Activated CD4-positive, CD25-positive, alpha-beta regulatory T cell (primary cell): ENCODE results near the gene TCAF2.
"Not testable (repeated sequence)": the region's sequence is repeated elsewhere in the genome, so short reads cannot be mapped to it uniquely, and the experiment has no call there.

Source experiments
- DNase-seq, 4 experiments: peaks; one replicate each; lab custom pipeline; 2025; lab: John Stamatoyannopoulos, UW

Gene TCAF2

GRCh38 chr7:143620646-143621045 is at the start of gene TCAF2:
TSS of gene TCAF2 (plus strand) at chr7:143620974.
- not testable (repeated sequence) for DNase-seq

DNA sequence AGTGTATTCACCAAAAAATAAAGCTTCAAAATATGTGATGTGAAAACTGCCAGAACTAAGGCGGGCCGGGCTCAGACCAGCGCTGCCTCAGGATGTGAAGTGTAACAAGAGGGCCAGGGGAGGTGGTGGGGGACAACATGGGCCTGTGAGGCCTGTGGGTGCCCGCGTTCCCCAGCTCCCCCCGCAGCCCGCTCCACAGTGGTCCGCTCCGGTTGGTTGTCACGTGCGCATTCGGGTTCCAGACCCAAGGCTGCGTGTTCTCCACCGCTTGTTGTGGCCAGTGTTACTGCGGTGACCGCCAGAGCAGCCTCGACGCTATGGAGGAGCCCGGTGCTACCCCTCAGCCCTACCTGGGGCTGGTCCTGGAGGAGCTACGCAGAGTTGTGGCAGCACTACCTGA is 49.3 kb upstream of the TCAF2 start, which contains the start of gene CTAGE15:
Gene CTAGE15, plus strand, starts transcription at position 301 of the 400 bp plus-strand sequence. Its CDS starts 17 bp downstream, at position 318.
- DNase-seq = not testable (repeated sequence)

GRCh38 chr7:143588183-143588582 is 32.6 kb upstream of the TCAF2 start:
- DNase-seq = not testable (repeated sequence)

GRCh38 chr7:143589897-143590296 is 30.9 kb upstream of the TCAF2 start:
- DNase-seq = not testable (repeated sequence)

GRCh38 chr7:143598086-143598485 is 22.7 kb upstream of the TCAF2 start:
- DNase-seq = not testable (repeated sequence)

DNA sequence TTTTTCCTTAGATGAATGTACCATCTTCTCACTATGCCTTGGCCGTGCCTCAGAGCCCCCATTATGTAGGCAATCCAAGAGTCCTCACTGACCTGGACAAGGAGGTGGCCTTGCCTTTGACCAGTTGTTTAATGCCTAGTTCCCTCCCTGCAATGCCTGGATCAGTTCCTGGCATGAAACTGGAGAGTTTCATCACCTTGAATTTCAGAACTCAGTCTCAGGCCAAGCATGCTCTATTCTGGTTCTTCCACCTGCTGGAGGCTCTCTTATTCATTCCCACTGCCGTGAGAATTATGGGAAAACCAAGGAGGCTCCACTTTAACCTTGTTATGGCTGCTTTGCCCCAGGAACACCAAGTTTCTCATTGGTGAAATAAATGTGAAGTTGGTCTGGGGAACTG is 17.2 kb upstream of the TCAF2 start:
- not testable (repeated sequence) for DNase-seq

- not testable (repeated sequence) for DNase-seq
Measured at GRCh38 chr7:143606088-143606487, 14.7 kb upstream of the TCAF2 start.

GRCh38 chr7:143615545-143615944 is 5.2 kb upstream of the TCAF2 start:
- not testable (repeated sequence) for DNase-seq

GRCh38 chr7:143617204-143617603 is 3.6 kb upstream of the TCAF2 start:
- not testable (repeated sequence) for DNase-seq

DNA sequence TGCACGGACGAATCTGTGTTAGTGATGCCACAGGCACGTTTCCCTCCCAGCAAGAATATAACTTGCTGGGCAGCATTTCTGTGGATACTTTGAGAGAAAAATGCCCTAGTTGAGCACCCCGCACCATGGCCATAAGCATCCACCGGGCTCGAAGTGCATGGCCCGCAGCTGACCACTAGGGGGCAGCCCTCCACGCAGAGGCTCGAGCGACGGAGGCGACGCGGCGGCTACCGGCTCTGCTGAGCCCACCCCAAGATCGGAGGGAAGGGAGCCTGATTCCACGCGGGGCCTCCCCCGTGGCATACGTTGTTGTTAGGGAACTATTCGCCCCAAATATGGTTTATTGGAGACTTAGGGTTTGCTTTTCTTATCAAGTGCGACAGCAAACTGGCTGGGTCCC is 716 bp upstream of the TCAF2 start:
- DNase-seq = not testable (repeated sequence)

DNA sequence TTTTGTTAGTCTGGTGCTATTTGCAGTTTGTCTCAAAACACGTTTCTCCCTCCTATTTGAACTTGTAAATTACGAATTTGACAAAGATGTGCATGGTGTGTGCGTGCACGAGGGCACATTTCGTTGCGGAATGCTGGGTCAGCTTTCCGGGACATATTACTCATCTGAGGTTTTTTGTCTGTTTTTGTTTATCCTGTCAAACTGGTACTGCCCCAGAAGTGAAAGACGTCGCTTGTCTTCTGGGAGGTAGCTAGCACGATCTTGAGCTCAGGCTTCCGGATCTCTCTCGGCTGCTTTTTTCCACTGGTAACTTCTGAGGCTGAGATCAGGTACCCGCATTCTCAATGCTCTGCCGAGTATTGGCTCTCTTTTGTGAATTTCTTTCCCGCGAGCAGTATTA is 401 bp downstream of the TCAF2 start:
- not testable (repeated sequence) for DNase-seq

GRCh38 chr7:143622130-143622529 is 1.4 kb downstream of the TCAF2 start:
- not testable (repeated sequence) for DNase-seq

DNA sequence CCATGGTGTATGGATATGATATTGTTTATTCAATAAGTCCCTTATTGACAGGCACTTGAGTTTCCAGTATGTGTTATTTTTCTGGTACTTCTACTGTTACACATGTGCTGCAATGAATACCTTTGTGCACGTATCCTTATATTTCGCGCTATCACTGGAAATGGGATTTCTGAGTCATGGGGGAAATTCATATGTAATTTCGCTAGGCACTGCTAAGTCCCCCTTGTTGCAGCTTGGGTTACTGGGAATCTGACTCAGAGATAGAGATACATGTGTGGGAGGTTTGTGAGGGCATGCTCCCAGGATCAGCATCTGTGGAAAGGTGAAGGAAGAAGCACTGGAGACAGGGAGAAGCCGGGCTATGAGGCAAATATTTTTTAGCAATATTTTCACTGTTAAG is 9.9 kb downstream of the TCAF2 start:
- DNase-seq = not testable (repeated sequence)

DNA sequence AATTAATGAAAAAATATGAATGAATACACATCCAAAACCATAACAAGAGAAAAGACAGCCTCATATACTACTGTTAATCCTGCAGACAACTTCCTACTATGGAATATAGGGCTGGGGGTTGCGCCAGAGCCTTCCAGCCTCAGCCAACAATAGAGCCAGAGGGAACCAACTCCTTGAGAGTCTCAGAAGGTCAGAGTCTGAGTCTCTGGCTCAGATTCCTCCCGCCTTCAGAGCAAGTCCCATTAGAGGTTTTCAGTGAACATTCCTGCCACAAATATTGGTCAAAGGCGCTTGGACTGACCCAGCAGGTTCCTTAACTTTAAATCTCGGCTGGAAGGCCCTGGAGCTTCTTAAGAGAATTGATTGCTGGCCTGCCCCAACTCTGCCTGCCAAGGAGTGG is 11.7 kb downstream of the TCAF2 start:
- DNase-seq = not testable (repeated sequence)

GRCh38 chr7:143633013-143633618 is 12.3 kb downstream of the TCAF2 start:
- not testable (repeated sequence) for DNase-seq

- not testable (repeated sequence) for DNase-seq
Measured at GRCh38 chr7:143635364-143636240, 14.8 kb downstream of the TCAF2 start.

DNA sequence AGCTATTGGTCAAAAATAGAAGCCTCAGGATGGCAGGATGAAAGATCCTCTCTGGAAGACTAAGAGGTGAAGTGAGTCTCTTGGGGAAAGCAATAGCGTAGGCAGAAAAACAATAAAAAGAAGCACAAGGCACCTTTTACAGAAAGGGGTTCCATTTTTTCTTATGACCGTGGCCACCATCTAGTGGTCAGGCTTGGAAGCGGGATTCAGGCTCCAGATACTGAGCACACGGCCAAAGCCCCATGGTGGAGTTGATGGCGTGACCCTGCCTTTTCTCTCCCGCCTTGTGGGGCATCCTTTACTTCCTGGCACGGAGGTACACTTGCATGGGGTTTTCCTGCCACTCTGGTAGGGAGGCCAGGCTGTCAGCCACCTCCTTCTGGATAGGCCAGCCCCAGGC is 18.6 kb downstream of the TCAF2 start:
- DNase-seq = not testable (repeated sequence)

- DNase-seq = not testable (repeated sequence)
Measured at GRCh38 chr7:143640528-143641189, 19.9 kb downstream of the TCAF2 start.

DNA sequence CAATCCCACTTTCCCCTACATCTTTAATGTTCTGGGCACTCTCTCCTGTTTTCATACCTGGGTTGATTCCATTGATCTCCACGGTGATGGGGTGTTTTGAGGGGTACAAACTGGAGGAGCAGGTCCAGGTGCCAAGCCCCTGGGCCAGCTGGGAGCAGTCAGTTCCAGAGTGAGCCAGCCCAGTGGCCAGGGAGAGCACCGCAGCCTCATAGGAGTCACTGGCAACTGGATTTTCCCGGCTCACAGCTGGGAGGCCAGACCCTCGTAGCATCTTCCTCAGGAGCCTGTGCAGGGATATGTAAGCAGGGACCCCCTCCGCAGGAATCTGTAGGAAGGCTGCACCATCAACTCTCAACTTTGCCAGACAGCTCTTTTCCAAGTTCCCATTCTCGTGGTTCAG is 25.8 kb downstream of the TCAF2 start:
- DNase-seq = not testable (repeated sequence)

- not testable (repeated sequence) for DNase-seq
Measured at GRCh38 chr7:143649902-143650301, 29.1 kb downstream of the TCAF2 start.

- DNase-seq = not testable (repeated sequence)
Measured at GRCh38 chr7:143650447-143650846, 29.7 kb downstream of the TCAF2 start.
